OCI-LY1 (cell line): ENCODE data around the gene PACSIN2.

Experiments
- CTCF ChIP-seq: fragments of 200-600 bp; sonication (generic), shearing (Covaris generic); IDR thresholded peaks from 2 replicates; pipeline ENCODE4 v1.5.1; 2017; ENCODE audit warnings: mild to moderate bottlenecking, antibody characterized with exemption, low read length, moderate library complexity, mixed read lengths
- EZH2 ChIP-seq: fragments of 200-600 bp; sonication (generic), shearing (Covaris generic); IDR thresholded peaks from 2 replicates; pipeline ENCODE4 v1.8.0; 2017; ENCODE audit warnings: borderline replicate concordance, mixed run types, mild to moderate bottlenecking, antibody characterized with exemption, low read length, moderate library complexity, mixed read lengths

- TF ChIP-seq EZH2 (no peak), CTCF (no peak)
These were observed 123.9 kb downstream of the PACSIN2 start for GRCh38 chr22:42891008-42891407.
